ENCODE measurements around the gene AMIGO3.

DNA sequence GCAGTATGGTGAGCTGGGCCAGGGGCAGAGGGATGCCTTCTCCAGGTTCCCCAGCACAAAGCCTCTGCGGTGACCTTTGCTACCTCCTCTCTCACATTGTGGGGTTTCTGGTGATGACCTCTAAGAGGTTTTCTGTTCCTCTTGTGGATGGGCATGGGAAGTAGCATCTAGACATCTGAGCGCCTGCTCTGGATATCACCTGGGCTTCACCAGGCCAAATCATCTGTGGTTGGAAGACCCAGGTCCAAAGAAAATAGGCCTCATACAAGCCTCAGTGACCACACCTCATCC lies 38.3 kb downstream of the AMIGO3 start:
- TF ChIP-seq EZH2phosphoT487 (IDR thresholded peaks at IDR 0.05; ENCODE audit: insufficient read depth, low read depth): no peak
- no peak for TF ChIP-seq EZH2 (IDR thresholded peaks at IDR 0.05; ENCODE audit: insufficient read depth, poor library complexity, severe bottlenecking)

All from GM23248 (cell line).